Measurements from ENCODE around the gene FMOD. TPM values are rescaled to one million over a fixed set of nuclear protein-coding genes. Genes with fewer than 3 reads are reported as not detected.
A peak's percentile ranks its signal among the peaks of the same experiment; 100 is the strongest.

The FMOD gene
- total and polyA plus RNA-seq, 9 donors = 110 to 175 (median 137) TPM

DNA sequence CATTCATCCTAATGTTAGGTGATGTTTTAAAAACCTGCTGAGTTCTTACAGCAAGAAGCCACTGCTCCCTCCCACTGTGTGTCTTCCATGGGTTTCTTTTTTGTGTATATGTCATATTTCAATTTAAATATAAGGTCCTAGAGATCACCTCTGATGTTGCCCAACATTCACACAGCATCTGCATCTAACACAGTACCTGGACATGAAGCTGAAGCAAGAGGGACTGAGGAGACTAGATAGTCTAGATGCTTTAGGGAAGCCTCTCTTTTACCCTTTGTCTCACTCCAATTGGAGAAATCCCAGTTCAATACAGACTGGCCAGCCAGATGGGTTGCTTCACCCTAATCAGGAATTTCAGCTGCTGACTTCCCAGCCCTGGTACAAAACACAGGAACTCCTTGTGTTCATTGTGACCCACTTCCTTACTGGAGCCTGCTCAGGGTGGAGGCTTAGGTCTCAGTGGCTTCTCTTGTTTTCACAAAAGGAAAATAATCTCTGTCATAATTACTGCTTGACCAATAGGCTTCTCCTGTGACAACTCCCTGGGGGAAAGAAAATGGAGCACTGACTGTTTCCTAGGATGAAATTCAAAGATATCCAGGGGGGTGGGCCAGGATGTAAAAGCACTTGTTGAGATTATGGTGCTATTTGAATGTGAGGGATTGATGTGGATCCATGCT lies 28.3 kb downstream of the FMOD start:
- peaks cover 37% of the 10 kb centered on the region for H3K4me1 ChIP-seq (ENCODE audit: insufficient read depth)
- intact Hi-C loops (cut with DNase I) = no loop called here
- TF ChIP-seq EP300 (IDR thresholded peaks at IDR 0.05) (peak; percentile 48), POLR2A (IDR thresholded peaks at IDR 0.05) (no peak)
- TF ChIP-seq, protein P1, sequence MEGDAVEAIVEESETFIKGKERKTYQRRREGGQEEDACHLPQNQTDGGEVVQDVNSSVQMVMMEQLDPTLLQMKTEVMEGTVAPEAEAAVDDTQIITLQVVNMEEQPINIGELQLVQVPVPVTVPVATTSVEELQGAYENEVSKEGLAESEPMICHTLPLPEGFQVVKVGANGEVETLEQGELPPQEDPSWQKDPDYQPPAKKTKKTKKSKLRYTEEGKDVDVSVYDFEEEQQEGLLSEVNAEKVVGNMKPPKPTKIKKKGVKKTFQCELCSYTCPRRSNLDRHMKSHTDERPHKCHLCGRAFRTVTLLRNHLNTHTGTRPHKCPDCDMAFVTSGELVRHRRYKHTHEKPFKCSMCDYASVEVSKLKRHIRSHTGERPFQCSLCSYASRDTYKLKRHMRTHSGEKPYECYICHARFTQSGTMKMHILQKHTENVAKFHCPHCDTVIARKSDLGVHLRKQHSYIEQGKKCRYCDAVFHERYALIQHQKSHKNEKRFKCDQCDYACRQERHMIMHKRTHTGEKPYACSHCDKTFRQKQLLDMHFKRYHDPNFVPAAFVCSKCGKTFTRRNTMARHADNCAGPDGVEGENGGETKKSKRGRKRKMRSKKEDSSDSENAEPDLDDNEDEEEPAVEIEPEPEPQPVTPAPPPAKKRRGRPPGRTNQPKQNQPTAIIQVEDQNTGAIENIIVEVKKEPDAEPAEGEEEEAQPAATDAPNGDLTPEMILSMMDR (IDR thresholded peaks at IDR 0.05) = no peak
- no peaks in the 10 kb centered on the region for H3K27me3 ChIP-seq
- H3K27ac ChIP-seq = peak overlapping the region in 1 of 2 donors; percentile 37
- H3K36me3 ChIP-seq = no peaks in the 10 kb centered on the region
- H3K9me3 ChIP-seq = no peaks in the 10 kb centered on the region
- DNase-seq = no peak
- no peak overlapping the region for H3K4me3 ChIP-seq

DNA sequence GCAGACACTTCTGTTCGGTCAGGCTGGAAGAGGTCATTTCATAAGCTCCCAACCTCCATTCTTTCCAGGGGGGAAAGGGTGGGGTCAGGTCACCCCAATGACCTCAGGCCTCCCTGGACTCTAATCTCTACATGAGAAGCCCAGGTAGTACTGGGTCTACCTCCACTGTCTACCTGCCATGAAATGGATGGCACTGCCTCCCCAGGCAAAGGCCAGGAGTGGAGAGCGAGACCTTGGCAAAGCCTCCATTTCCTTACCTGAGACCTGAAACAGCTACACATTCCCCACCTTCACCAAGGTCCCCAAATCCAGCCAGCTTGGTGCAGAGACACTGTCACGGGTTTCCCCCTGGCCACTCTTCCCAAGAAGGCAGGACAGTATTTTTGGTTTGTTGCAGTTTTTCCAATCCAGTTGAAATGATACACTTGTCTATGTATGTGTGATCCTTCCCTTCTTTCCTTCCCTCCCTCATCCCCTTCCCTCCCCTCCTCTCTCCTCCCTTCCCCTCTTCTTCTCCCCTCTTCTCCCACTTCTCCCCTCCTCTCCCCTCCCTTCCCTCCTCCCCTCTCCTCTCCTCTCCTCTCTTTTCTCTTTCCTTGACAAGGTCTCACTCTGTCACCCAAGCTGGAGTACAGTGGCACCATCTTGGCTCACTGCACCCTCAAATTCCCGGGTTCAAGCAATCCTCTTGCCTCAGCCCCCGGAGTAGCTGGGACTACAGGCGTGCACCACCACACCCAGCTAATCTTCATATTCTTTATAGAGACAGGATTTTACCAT lies 29.5 kb downstream of the FMOD start:
- H3K27me3 ChIP-seq = no peaks in the 10 kb centered on the region
- H3K4me3 ChIP-seq = no peak overlapping the region
- TF ChIP-seq, protein P1 (IDR thresholded peaks at IDR 0.05) = no peak
- TF ChIP-seq POLR2A (IDR thresholded peaks at IDR 0.05) (no peak), EP300 (IDR thresholded peaks at IDR 0.05) (no peak)
- intact Hi-C loops (cut with DNase I) = no loop called here
- DNase-seq = no peak
- H3K9me3 ChIP-seq = no peaks in the 10 kb centered on the region
- peaks cover 43% of the 10 kb centered on the region for H3K4me1 ChIP-seq (ENCODE audit: insufficient read depth)
- no peaks in the 10 kb centered on the region for H3K36me3 ChIP-seq
- 75 to 78% (median 76%) methylated on average over 6 of the region's 6 CpGs for WGBS, 3 donors
- H3K27ac ChIP-seq = peak overlapping the region; percentile 14 to 49

DNA sequence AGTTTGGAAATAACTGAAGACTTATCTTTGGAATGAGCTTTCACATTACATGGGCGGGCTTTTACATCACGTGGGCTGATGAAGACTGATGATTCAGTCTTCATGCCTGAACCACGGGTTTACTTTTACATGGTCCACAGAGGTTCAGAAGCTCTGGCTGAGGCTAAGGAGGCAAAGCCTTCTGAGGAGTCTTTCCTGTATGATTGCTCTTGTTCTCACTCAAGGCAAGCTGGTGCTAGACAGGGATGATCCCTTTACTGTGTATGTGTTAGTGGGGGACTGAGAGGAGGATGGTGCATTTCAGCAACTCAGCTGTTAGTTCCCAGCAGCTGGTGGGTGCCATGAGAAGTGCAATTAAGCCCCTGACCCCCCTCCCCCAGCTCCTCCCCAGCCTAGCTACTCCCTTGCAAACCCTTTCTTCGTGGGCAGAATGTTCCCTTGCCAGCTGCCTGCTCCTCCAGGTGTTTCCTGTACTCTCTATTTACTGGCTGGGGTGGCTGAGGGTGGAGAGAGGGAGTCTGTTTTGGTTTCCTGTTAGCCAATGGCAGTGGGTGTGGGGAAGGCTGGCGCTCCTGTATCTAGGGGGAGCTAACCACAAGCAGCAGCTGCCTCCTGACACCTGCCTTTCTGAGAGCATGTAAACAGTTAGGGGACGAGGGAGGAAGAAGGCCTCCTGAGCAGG lies 30.2 kb downstream of the FMOD start:
- intact Hi-C loops (cut with DNase I) = no loop called here
- H3K36me3 ChIP-seq = no peaks in the 10 kb centered on the region
- no peak overlapping the region for H3K4me3 ChIP-seq
- no peaks in the 10 kb centered on the region for H3K9me3 ChIP-seq
- H3K27me3 ChIP-seq = no peaks in the 10 kb centered on the region
- DNase-seq = peak in 2 of 5 donors; percentile 68 to 72
- peaks cover 47% of the 10 kb centered on the region for H3K4me1 ChIP-seq (ENCODE audit: insufficient read depth)
- peak overlapping the region; percentile 14 to 49 for H3K27ac ChIP-seq
- 11 to 22% (median 17%) methylated on average over 6 of the region's 6 CpGs for WGBS, 3 donors
- TF ChIP-seq POLR2A (IDR thresholded peaks at IDR 0.05) = no peak
- TF ChIP-seq EP300 (IDR thresholded peaks at IDR 0.05) = no peak
- TF ChIP-seq, protein P1 (IDR thresholded peaks at IDR 0.05) = no peak

DNA sequence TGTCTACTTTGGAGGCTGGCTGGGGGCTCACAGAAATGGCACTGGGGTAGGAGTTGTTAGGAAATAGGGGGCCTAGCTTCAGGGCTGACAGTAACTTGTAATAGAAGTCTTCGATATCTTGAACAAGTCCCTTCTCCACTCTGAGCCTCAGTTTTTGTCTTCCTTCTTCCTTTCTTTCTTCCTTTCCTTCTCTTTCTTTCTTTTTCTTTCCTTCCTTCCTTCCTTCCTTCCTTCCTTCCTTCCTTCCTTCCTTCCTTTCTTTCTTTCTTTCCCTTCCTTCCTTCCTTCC lies 32.7 kb downstream of the FMOD start:
- TF ChIP-seq POLR2A (IDR thresholded peaks at IDR 0.05) (no peak), EP300 (IDR thresholded peaks at IDR 0.05) (no peak)
- TF ChIP-seq, protein P1 (IDR thresholded peaks at IDR 0.05) = no peak
- H3K36me3 ChIP-seq = no peaks in the 10 kb centered on the region
- no peaks in the 10 kb centered on the region for H3K27me3 ChIP-seq
- no peak overlapping the region for H3K4me3 ChIP-seq
- intact Hi-C loops (cut with DNase I) = no loop called here
- no peaks in the 10 kb centered on the region for H3K9me3 ChIP-seq
- 92 to 100% (median 94%) methylated on average over 1 of the region's 1 CpG for WGBS, 3 donors
- peaks cover 36% of the 10 kb centered on the region for H3K4me1 ChIP-seq (ENCODE audit: insufficient read depth)
- H3K27ac ChIP-seq = peak overlapping the region; percentile 6 to 61
- DNase-seq = no peak
